ENCODE data around the gene NXN.

The NXN gene

DNA sequence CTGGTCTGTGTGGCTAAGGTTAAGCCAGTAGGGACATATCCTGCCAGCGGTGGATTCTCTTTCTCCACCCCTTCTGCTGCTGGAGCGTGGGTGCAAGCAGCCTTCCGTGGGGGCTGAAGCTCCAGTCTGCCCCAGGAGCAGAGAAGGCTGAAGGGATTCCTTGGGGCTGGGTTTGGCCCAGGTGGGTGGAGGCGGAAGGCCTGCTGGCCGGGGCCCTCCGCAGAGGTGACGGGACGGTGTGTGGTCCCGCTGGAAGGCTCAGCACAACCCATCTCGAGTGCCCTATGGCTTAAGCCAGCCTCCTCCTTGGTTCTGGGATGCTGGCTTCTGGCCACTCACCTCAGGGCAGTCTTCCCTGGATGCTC is 30.5 kb upstream of the NXN start:
- TF ChIP-seq, protein P1, sequence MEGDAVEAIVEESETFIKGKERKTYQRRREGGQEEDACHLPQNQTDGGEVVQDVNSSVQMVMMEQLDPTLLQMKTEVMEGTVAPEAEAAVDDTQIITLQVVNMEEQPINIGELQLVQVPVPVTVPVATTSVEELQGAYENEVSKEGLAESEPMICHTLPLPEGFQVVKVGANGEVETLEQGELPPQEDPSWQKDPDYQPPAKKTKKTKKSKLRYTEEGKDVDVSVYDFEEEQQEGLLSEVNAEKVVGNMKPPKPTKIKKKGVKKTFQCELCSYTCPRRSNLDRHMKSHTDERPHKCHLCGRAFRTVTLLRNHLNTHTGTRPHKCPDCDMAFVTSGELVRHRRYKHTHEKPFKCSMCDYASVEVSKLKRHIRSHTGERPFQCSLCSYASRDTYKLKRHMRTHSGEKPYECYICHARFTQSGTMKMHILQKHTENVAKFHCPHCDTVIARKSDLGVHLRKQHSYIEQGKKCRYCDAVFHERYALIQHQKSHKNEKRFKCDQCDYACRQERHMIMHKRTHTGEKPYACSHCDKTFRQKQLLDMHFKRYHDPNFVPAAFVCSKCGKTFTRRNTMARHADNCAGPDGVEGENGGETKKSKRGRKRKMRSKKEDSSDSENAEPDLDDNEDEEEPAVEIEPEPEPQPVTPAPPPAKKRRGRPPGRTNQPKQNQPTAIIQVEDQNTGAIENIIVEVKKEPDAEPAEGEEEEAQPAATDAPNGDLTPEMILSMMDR (IDR thresholded peaks at IDR 0.05) = no peak

DNA sequence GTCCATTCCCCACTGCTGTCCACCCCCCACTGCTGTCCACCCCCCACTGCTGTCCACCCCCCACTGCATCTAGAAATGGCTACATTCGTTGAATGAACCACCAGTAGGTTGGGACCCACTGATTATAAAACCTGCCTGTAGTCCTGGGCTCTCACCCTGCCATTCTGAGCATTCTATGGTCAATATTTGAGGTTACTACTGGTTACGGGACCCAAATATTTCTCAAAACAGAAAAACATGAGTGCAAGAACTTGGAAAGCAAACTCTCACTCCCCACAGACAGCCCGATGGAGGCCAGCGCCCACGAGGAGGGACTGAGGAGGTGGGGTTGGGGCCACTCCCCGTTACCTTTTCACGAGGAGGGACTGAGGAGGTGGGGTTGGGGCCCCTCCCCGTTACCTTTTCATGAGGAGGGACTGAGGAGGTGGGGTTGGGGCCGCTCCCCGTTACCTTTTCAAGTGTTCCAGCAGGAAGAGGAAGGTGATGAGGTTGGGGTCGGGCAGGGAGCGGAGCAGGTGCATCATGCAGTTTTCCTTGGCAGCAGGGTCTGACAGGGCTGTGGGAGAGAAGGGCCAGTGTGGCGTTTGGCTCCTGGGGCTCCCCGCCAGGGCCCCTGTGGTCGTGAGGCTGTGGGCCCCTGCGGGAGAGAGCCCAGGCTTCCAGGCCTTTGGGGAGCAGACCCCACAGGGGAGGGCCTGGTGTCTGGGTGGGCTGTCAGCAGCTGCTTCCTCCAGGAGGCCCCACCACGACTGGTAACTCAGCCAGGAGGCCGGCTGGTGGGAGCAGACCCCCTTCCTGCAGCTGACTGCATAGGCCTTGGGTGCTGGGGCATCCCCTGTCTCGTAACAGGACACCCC is 29.9 kb upstream of the NXN start:
- TF ChIP-seq, protein P1 (IDR thresholded peaks at IDR 0.05) = no peak

DNA sequence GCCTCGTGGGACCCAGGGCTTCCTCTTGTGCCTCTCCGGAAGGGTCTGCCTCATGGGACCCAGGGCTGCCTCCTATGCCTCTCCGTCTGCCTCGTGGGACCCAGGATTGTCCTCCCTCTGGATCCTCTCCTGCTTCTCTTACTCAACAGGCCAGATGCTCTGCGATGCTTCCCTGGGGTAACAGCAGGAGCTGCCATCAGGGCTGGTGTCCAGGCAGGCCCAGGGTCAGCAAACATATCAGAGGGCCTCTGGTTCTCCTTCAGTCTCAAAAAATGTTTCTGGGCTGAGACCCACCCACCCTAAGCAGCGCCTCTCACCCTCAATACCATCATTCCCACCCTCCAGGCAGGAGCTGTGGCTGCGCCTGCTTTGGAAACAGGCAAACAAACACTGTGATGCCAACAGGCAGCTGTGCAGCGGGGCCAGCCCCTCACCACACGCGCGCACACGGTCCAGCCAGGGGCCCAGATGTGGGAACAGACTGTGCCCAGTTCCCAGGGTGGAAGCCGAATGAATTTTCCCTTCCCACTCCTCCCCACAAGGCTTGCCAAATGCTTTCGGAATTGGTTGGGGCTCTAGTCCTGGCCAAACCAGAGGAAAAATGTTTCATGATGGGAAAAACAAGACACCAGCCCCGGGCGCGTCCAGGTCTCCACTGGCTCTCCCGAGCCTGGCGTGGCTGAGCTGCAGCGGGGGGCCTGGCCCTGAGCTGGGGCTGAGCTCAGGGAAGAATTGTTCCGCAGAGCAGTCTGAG is 28.6 kb upstream of the NXN start:
- TF ChIP-seq, protein P1 (IDR thresholded peaks at IDR 0.05) = no peak

DNA sequence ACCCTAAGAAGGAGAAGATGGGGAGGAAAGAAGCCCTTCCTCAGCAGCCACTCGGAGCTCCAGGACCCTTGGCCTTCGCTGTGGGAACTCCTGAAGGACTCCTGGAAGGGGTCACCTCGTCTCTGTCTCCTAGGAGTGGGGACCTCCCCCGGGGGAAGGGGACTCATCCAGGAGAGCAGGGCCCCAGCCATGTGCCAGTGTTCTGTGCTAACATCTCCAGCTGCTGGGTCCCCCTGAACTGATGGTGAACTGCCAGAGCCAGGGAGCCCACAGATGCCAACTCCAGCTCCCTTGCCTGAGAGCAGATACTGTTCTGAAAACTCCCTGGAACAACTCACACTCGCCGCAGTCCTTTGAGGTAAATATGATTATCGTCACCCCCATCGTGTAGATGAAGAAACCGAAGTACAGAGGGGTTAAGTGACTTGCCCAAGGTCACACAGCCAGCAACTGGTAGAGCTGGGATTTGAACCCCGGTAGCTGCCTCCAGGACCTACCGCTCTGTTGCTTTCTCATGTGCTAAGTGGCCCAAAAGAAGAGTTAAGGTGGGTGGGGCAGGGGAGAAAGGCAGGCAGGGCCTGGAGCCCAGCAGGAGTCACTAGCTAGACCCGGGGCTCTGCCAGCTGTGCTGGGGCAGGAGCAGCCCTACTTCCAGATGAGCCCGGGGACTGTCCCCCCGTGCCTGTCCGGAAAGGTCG is 27.9 kb upstream of the NXN start:
- TF ChIP-seq, protein P1 (IDR thresholded peaks at IDR 0.05) = no peak

DNA sequence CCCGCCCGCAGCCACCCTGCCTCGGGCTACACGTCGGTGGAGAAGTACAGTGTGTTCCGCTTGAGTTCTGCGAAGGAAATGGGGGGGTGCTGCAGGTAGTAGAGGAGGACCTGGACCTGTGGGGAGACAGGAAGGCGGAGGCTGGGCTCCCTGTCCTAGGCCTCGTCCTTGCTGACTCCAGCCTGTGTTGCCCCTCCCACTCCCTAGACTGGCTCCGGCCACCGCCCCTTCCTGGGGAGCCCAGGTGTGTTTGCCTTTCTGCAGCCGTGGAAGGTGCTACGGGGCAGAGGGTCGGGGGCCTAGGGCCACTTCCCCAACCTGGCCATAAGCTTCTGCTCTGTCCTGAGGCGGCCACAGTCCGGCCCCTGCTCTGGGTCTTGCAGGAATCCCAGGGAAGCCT is 26.5 kb upstream of the NXN start:
- TF ChIP-seq, protein P1 (IDR thresholded peaks at IDR 0.05) = no peak

DNA sequence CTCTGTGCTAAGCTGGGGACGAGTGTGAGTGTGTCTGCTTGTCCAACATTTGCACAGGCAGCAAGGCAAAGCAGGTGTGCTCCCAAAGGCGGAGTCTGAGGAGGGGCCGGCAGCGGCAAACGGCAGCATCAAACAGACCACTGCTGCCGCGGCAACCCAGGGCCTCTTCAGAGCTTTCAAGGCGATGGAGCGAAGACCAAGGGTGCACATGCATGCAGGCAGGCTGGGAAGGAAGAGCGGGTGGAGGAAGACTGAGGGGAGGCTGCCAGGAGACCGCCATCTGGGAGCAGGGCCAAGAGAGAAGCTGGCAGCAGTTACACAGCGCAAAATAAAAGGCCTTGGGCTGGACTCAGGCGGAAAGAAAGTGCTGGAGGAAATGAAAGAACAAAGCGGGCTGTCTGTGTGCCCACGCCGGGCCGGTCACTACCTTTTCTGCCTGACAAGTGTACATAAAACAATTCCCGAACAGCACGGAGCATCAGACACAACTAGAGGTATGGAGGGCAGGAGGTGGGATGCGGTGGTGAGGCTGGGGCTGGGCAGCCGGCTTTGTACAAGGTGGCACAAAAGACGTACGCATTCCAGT is 25.9 kb upstream of the NXN start:
- TF ChIP-seq, protein P1 (IDR thresholded peaks at IDR 0.05) = no peak

DNA sequence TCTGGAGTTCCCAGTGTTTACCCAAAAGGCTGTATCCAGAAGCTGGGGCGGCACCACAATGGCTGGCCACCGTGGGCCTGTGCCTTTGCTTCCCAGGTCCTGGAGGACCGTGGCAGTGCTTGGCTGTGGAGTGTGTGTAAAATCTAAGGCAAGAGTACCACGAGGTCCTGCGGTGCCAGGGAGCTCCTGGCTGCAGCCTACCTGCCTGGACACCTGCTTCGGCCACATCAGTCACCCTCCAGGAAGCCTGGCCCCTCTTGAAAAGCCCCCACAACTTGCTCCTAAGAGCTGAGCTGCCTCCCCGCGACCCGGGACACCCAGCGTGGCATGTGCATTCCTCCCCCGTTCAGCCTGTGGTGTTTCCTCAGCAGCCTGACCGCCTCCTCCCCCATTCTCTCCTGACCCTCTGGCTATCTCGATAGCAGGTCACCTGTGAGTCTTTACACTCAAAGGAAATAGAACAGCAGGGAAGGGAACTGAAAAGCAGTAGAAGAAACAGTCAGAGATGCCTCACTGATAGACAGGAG is 25.3 kb upstream of the NXN start:
- TF ChIP-seq, protein P1 (IDR thresholded peaks at IDR 0.05) = no peak

All from LNCAP (cell line).